Gastrocnemius medialis (tissue), 4 donors: ENCODE results near the gene FGF14.

Experiments used
- POLR2A ChIP-seq, 2 donors: fragments of 450-650 bp; IDR thresholded peaks; one replicate each; pipeline ENCODE4 v1.6.1; 2017; ENCODE audit warnings: antibody characterized with exemption in 2 of 2, mild to moderate bottlenecking in 2 of 2, moderate library complexity in 2 of 2
- TF ChIP-seq, protein P1 (sequence below), 5 experiments: fragments of 450-650 bp in 3 of 5; fragments of 200-600 bp in 2 of 5; sonication (generic) in 2 of 5; IDR thresholded peaks in 4 of 5; conservative IDR thresholded peaks in 1 of 5; 1 replicate in 4 of 5; 2 replicates in 1 of 5; pipeline ENCODE4 v1.5.1; 2016 to 2019; ENCODE audit warnings: antibody characterized with exemption in 5 of 5, mild to moderate bottlenecking in 3 of 5, moderate library complexity in 3 of 5

DNA sequence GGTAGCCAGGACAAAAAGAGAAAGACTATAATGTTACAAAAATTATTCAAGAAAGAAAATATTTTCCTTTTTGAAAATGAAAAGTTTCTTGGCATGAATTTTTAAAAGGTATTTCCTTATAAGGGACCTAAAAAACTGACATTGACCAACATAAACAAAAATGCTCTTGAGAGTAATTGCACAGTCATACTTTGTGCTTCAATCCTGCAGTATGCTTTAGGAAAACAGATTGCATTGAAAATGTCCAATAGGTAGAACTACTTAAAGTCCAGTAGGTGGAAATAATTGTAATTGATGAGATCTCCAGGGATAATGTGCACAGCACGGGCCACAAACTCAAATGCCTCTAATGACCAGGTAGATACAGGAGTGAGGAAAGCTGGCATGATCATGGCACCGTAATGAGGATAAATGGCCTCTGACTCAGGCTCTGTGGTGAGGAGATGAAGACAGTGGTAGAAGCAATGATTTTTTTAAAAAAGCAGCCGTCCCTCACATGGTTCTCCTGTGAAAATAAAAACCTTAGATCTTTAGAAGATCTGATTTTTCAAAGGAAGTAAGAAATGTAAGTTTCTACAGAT is 671.3 kb downstream of the FGF14 start:
- TF ChIP-seq POLR2A (IDR thresholded peaks at IDR 0.05), result no peak
- TF ChIP-seq, protein P1, sequence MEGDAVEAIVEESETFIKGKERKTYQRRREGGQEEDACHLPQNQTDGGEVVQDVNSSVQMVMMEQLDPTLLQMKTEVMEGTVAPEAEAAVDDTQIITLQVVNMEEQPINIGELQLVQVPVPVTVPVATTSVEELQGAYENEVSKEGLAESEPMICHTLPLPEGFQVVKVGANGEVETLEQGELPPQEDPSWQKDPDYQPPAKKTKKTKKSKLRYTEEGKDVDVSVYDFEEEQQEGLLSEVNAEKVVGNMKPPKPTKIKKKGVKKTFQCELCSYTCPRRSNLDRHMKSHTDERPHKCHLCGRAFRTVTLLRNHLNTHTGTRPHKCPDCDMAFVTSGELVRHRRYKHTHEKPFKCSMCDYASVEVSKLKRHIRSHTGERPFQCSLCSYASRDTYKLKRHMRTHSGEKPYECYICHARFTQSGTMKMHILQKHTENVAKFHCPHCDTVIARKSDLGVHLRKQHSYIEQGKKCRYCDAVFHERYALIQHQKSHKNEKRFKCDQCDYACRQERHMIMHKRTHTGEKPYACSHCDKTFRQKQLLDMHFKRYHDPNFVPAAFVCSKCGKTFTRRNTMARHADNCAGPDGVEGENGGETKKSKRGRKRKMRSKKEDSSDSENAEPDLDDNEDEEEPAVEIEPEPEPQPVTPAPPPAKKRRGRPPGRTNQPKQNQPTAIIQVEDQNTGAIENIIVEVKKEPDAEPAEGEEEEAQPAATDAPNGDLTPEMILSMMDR (IDR thresholded peaks at IDR 0.05 in 4 of 5, conservative IDR thresholded peaks at IDR 0.05 in 1 of 5), result no peak
